Measurements from ENCODE around the gene OPN1MW3.

DNA sequence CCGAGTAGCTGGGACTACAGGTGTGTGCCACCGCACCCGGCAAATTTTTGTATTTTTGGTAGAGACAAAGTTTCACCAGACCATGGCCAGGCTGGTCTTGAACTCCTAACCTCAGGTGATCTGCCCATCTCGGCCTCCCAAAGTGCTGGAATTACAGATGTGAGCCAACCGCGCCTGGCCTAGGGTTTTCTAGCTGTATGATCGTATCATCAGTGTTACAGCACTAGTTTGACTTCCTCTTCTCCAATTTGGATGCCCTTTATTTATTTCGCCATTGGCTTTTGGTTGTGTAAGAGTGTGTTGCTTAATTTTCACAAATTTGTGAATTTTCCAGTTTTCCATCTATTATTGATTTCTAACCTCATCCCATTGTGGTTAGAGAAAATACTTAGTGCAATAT, 43.4 kb downstream of the OPN1MW3 start:
- TF ChIP-seq POLR2A (IDR thresholded peaks at IDR 0.05; ENCODE audit: low read length) (no peak), GATA1 (IDR thresholded peaks at IDR 0.05; ENCODE audit: low read depth, low read length) (no peak)

Data from erythroblast (primary cell).